Hematopoietic multipotent progenitor cell treated with erythropoietin and hydrocortisone succinate and interleukin-3 and kit ligand, for 15 days (in vitro differentiated cells): Measurements from ENCODE around the gene HOXB7.

Experiments used
- DNase-seq: peaks from one replicate; pipeline ENCODE4 v3.0.0-alpha.2; 2015; ENCODE audit warnings: low spot score

Gene HOXB7

GRCh38 chr17:48565925-48566710 lies 44.7 kb downstream of the HOXB7 start:
- no peak for DNase-seq

GRCh38 chr17:48565022-48565554 lies 45.7 kb downstream of the HOXB7 start:
- DNase-seq = no peak

- DNase-seq = no peak
Measured at GRCh38 chr17:48564188-48565021, 46.4 kb downstream of the HOXB7 start.

- no peak for DNase-seq
Measured at GRCh38 chr17:48563867-48564187, 47.0 kb downstream of the HOXB7 start.

GRCh38 chr17:48563385-48563838 lies 47.4 kb downstream of the HOXB7 start:
- no peak for DNase-seq

GRCh38 chr17:48562934-48563333 lies 47.9 kb downstream of the HOXB7 start:
- DNase-seq = no peak

GRCh38 chr17:48561884-48562810 lies 48.7 kb downstream of the HOXB7 start:
- DNase-seq = no peak

- no peak for DNase-seq
Measured at GRCh38 chr17:48559840-48560817, 50.7 kb downstream of the HOXB7 start.

GRCh38 chr17:48559122-48559839 lies 51.5 kb downstream of the HOXB7 start:
- no peak for DNase-seq

GRCh38 chr17:48558831-48559121 lies 52.0 kb downstream of the HOXB7 start:
- DNase-seq = no peak

GRCh38 chr17:48558057-48558830 lies 52.6 kb downstream of the HOXB7 start:
- no peak for DNase-seq
